HG02981 (cell line): Measurements from ENCODE around the gene TRERF1.

ENCODE experiments used
- ATAC-seq: cut with Tn5 transposase; IDR thresholded peaks from one replicate; pipeline ENCODE4 v1.9.1; 2021; ENCODE audit warnings: mild to moderate bottlenecking, moderate library complexity; ENCODE audit not compliant: unreplicated experiment

The TRERF1 gene

GRCh38 chr6:42315991-42316970 is 135.4 kb downstream of the TRERF1 start:
- ATAC-seq = no peak

GRCh38 chr6:42315259-42315990 is 136.3 kb downstream of the TRERF1 start:
- ATAC-seq = no peak

GRCh38 chr6:42314571-42315258 is 137.0 kb downstream of the TRERF1 start:
- ATAC-seq = no peak

- no peak for ATAC-seq
Observed at GRCh38 chr6:42313941-42314570, 137.7 kb downstream of the TRERF1 start.

- no peak for ATAC-seq
Observed at GRCh38 chr6:42313038-42313437, 138.7 kb downstream of the TRERF1 start.

- ATAC-seq = no peak
Observed at GRCh38 chr6:42307141-42307470, 144.6 kb downstream of the TRERF1 start.

- ATAC-seq = no peak
Observed at GRCh38 chr6:42306439-42307140, 145.1 kb downstream of the TRERF1 start.

GRCh38 chr6:42304053-42304712 is 147.5 kb downstream of the TRERF1 start:
- ATAC-seq = no peak

GRCh38 chr6:42302411-42302810 is 149.3 kb downstream of the TRERF1 start:
- ATAC-seq = no peak

GRCh38 chr6:42301986-42302385 is 149.7 kb downstream of the TRERF1 start:
- no peak for ATAC-seq

GRCh38 chr6:42300701-42301100 is 151.0 kb downstream of the TRERF1 start:
- no peak for ATAC-seq

GRCh38 chr6:42300185-42300584 is 151.5 kb downstream of the TRERF1 start:
- ATAC-seq = no peak

- ATAC-seq = no peak
Observed at GRCh38 chr6:42297661-42298060, 154.1 kb downstream of the TRERF1 start.

- no peak for ATAC-seq
Observed at GRCh38 chr6:42296614-42297013, 155.1 kb downstream of the TRERF1 start.

- ATAC-seq = no peak
Observed at GRCh38 chr6:42295677-42296076, 156.0 kb downstream of the TRERF1 start.

- ATAC-seq = no peak
Observed at GRCh38 chr6:42295181-42295580, 156.5 kb downstream of the TRERF1 start.

GRCh38 chr6:42294759-42295158 is 157.0 kb downstream of the TRERF1 start:
- ATAC-seq = no peak

GRCh38 chr6:42293386-42293977 is 158.2 kb downstream of the TRERF1 start:
- ATAC-seq = no peak

GRCh38 chr6:42292004-42292740 is 159.6 kb downstream of the TRERF1 start:
- ATAC-seq = no peak
